Liver (tissue), 9 donors: Measurements from ENCODE around the gene TMEM31. TPM values are rescaled to one million over a fixed set of nuclear protein-coding genes. Genes with fewer than 3 reads are reported as not detected.

Experiments
- DNase-seq: peaks from one replicate; pipeline ENCODE4 v3.0.0-alpha.2; 2017; ENCODE audit warnings: low spot score
- H3K27ac ChIP-seq, 2 donors: one replicate each; pipeline ENCODE4 v1.7.0; 2013; ENCODE audit warnings: inconsistent platforms in 2 of 2, low read length in 2 of 2, control low read depth in 1 of 2, low read depth in 1 of 2, mild to moderate bottlenecking in 1 of 2
- H3K27me3 ChIP-seq, 4 donors: one replicate each; pipeline versions ENCODE4 v1.6.1 to v1.7.0; 2013; ENCODE audit warnings: low read length in 3 of 4, inconsistent platforms in 1 of 4, mild to moderate bottlenecking in 1 of 4, moderate library complexity in 1 of 4; ENCODE audit not compliant: control insufficient read depth in 4 of 4, insufficient read depth in 4 of 4
- H3K36me3 ChIP-seq, 4 donors: one replicate each; pipeline versions ENCODE4 v1.6.1 to v1.7.0; 2013; ENCODE audit warnings: low read length in 3 of 4, mild to moderate bottlenecking in 3 of 4, low read depth in 1 of 4, moderate library complexity in 1 of 4; ENCODE audit not compliant: control insufficient read depth in 4 of 4, insufficient read depth in 3 of 4
- H3K4me1 ChIP-seq, 4 donors: one replicate each; pipeline versions ENCODE4 v1.6.1 to v1.7.0; 2013; ENCODE audit warnings: low read length in 3 of 4, mild to moderate bottlenecking in 3 of 4, moderate library complexity in 1 of 4; ENCODE audit not compliant: control insufficient read depth in 4 of 4, insufficient read depth in 4 of 4
- H3K4me3 ChIP-seq, 3 donors: one replicate each; pipeline versions ENCODE4 v1.6.1 to v1.7.0; 2013; ENCODE audit warnings: low read length in 3 of 3, control low read depth in 1 of 3, low read depth in 1 of 3, mild to moderate bottlenecking in 1 of 3
- H3K9ac ChIP-seq, 2 donors: one replicate each; pipeline ENCODE4 v1.7.0; 2013; ENCODE audit warnings: low read length in 2 of 2, mild to moderate bottlenecking in 2 of 2, moderate library complexity in 2 of 2, control low read depth in 1 of 2, low read depth in 1 of 2
- H3K9me3 ChIP-seq, 4 donors: one replicate each; pipeline versions ENCODE4 v1.6.1 to v1.7.0; 2013; ENCODE audit warnings: low read length in 3 of 4; ENCODE audit not compliant: control insufficient read depth in 4 of 4
- ATF3 ChIP-seq: IDR thresholded peaks from 2 replicates; pipeline ENCODE4 v1.6.1; 2016; ENCODE audit warnings: antibody characterized with exemption
- CTCF ChIP-seq: fragments of 150-350 bp; IDR thresholded peaks from 2 replicates; pipeline ENCODE4 v1.5.1; 2017; ENCODE audit warnings: improper control_type of control experiment, low read depth, low read length; ENCODE audit not compliant: missing input control
- EGR1 ChIP-seq, 2 donors: IDR thresholded peaks; 2 replicates each; pipeline ENCODE4 v1.6.1; 2016 to 2018; ENCODE audit warnings: antibody characterized with exemption in 2 of 2, low read depth in 2 of 2
- FOXA1 ChIP-seq: IDR thresholded peaks from 2 replicates; pipeline ENCODE4 v1.6.1; 2016; ENCODE audit warnings: antibody characterized with exemption
- FOXA2 ChIP-seq: IDR thresholded peaks from 2 replicates; pipeline ENCODE4 v1.6.1; 2016; ENCODE audit warnings: antibody characterized with exemption
- GABPA ChIP-seq, 2 donors: IDR thresholded peaks in 1 of 2; conservative IDR thresholded peaks in 1 of 2; 2 replicates each; pipeline ENCODE4 v1.6.1; 2016; ENCODE audit warnings: antibody characterized with exemption in 2 of 2, mild to moderate bottlenecking in 1 of 2, moderate library complexity in 1 of 2
- HNF4A ChIP-seq, 2 donors: conservative IDR thresholded peaks; 2 replicates each; pipeline ENCODE4 v1.6.1; 2016; ENCODE audit warnings: antibody characterized with exemption in 2 of 2, mild to moderate bottlenecking in 2 of 2
- HNF4G ChIP-seq: IDR thresholded peaks from 2 replicates; pipeline ENCODE4 v1.6.1; 2016; ENCODE audit warnings: antibody characterized with exemption
- JUND ChIP-seq, 2 donors: IDR thresholded peaks; 2 replicates each; pipeline ENCODE4 v1.6.1; 2016; ENCODE audit warnings: antibody characterized with exemption in 2 of 2
- MAX ChIP-seq: IDR thresholded peaks from 2 replicates; pipeline ENCODE4 v1.6.1; 2016; ENCODE audit warnings: antibody characterized with exemption
- NR2F2 ChIP-seq: IDR thresholded peaks from 2 replicates; pipeline ENCODE4 v1.6.1; 2016; ENCODE audit warnings: antibody characterized with exemption
- RAD21 ChIP-seq, 2 donors: IDR thresholded peaks; 2 replicates each; pipeline ENCODE4 v1.6.1; 2016; ENCODE audit warnings: antibody characterized with exemption in 2 of 2, mild to moderate bottlenecking in 2 of 2
- REST ChIP-seq: IDR thresholded peaks from 2 replicates; pipeline ENCODE4 v1.6.1; 2016; ENCODE audit warnings: antibody characterized with exemption, mild to moderate bottlenecking
- SP1 ChIP-seq: IDR thresholded peaks from 2 replicates; pipeline ENCODE4 v1.6.1; 2018; ENCODE audit warnings: antibody characterized with exemption, mild to moderate bottlenecking
- TAF1 ChIP-seq: conservative IDR thresholded peaks from 2 replicates; pipeline ENCODE4 v1.6.1; 2016; ENCODE audit warnings: antibody characterized with exemption, mild to moderate bottlenecking
- ZBTB33 ChIP-seq: IDR thresholded peaks from 2 replicates; pipeline ENCODE4 v1.6.1; 2016; ENCODE audit warnings: antibody characterized with exemption
- WGBS: extraction: QIAGEN DNeasy Blood & Tissue Kit; methylation state at CpG from one replicate; pipeline ENCODE4 v1.1.7; 2013; 5-methylcytosine and 5-hydroxymethylcytosine counted together
- polyA plus RNA-seq, 2 donors: library from polyadenylated mRNA; stranded (reverse) in 1 of 2; unstranded in 1 of 2; fragments of 200-250 nt in 1 of 2; fragments of >200 nt in 1 of 2; fragmentation: Nextera tagmentation in 1 of 2; extraction: Ambion mirVana in 1 of 2; gene quantifications; one replicate each; pipeline versions ENCODE4 v1.2.1 to v1.2.3, GENCODE V29; 2013 to 2015
- total RNA-seq, 2 donors: library from RNA; depleted of rRNA; stranded (reverse); fragments of >200 nt; gene quantifications; one replicate each; pipeline ENCODE4 v1.2.3, GENCODE V29; 2014
- donor health status: healthy.
- donor health status: healthy.
- donor health status: healthy.
- donor health status: healthy.
- donor health status: healthy.

The TMEM31 gene
- total and polyA plus RNA-seq, 4 donors, result not detected

- Histone ChIP-seq H3K36me3 (no peaks in the 10 kb centered on the region), H3K9ac (no peak overlapping the region), H3K4me3 (no peak overlapping the region), H3K27me3 (peaks cover 0 to 2% (median 0%) of the 10 kb centered on the region in 4 donors), H3K27ac (no peak overlapping the region), H3K4me1 (no peaks in the 10 kb centered on the region), H3K9me3 (no peaks in the 10 kb centered on the region)
- 98% methylated on average over 3 of the region's 3 CpGs for WGBS
- DNase-seq, result no peak
- no peak for TF ChIP-seq ATF3
- no peak for TF ChIP-seq ZBTB33
- TF ChIP-seq TAF1, result no peak
- no peak for TF ChIP-seq EGR1 (IDR thresholded peaks at IDR 0.05; ENCODE audit: low read depth in 2 of 2)
- no peak for TF ChIP-seq MAX
- no peak for TF ChIP-seq FOXA1
- no peak for TF ChIP-seq SP1
- TF ChIP-seq NR2F2, result no peak
- TF ChIP-seq FOXA2, result no peak
- TF ChIP-seq JUND (IDR thresholded peaks at IDR 0.05), result no peak
- no peak for TF ChIP-seq HNF4A (conservative IDR thresholded peaks at IDR 0.05)
- TF ChIP-seq GABPA (IDR thresholded peaks at IDR 0.05 in 1 of 2, conservative IDR thresholded peaks at IDR 0.05 in 1 of 2), result no peak
These were observed 44.3 kb upstream of the TMEM31 start for GRCh38 chrX:103666202-103667107.

- no peaks in the 10 kb centered on the region for H3K9me3 ChIP-seq
- no peaks in the 10 kb centered on the region for H3K27me3 ChIP-seq
- no peak overlapping the region for H3K9ac ChIP-seq
- H3K27ac ChIP-seq, result no peak overlapping the region
- 89% methylated on average over 1 of the region's 1 CpG for WGBS
- H3K4me3 ChIP-seq, result no peak overlapping the region
- TF ChIP-seq MAX (no peak), REST (no peak), FOXA2 (no peak), CTCF (no peak), TAF1 (no peak), RAD21 (IDR thresholded peaks at IDR 0.05) (no peak), FOXA1 (no peak), ZBTB33 (no peak), ATF3 (no peak), JUND (IDR thresholded peaks at IDR 0.05) (no peak), HNF4G (no peak), EGR1 (IDR thresholded peaks at IDR 0.05; ENCODE audit: low read depth in 2 of 2) (no peak)
- no peaks in the 10 kb centered on the region for H3K36me3 ChIP-seq
- no peak for DNase-seq
- H3K4me1 ChIP-seq, result no peaks in the 10 kb centered on the region
These were observed 41.0 kb upstream of the TMEM31 start for GRCh38 chrX:103669745-103670144.
